Loucy (cell line): ENCODE measurements around the gene CYP4F3.

Source experiments
- H2AFZ ChIP-seq: fragments of 200-600 bp; sonication (generic); 2 replicates; pipeline ENCODE4 v1.6.0; 2016; ENCODE audit warnings: antibody characterized with exemption, mild to moderate bottlenecking, low read length, moderate library complexity
- H3F3A ChIP-seq: fragments of 200-600 bp; 2 replicates; pipeline ENCODE4 v1.6.0; 2016; ENCODE audit warnings: antibody characterized with exemption, low read depth, mild to moderate bottlenecking
- H3K27me3 ChIP-seq: fragments of 200-600 bp; sonication (generic); 2 replicates; pipeline ENCODE4 v1.6.1; 2014; ENCODE audit warnings: low read length, mild to moderate bottlenecking; ENCODE audit not compliant: insufficient read depth, poor library complexity, severe bottlenecking
- H3K36me3 ChIP-seq: fragments of 200-600 bp; sonication (generic); 2 replicates; pipeline ENCODE4 v1.6.1; 2016; ENCODE audit warnings: low read length; ENCODE audit not compliant: insufficient read depth
- H3K4me1 ChIP-seq: fragments of 200-600 bp; sonication (generic); 2 replicates; pipeline ENCODE4 v1.5.1; 2014; ENCODE audit warnings: low read length, mild to moderate bottlenecking; ENCODE audit not compliant: insufficient read depth, poor library complexity, severe bottlenecking
- H3K4me2 ChIP-seq: fragments of 200-600 bp; sonication (generic); 2 replicates; pipeline ENCODE4 v1.6.0; 2014; ENCODE audit warnings: antibody characterized with exemption, low read length, low read depth, mild to moderate bottlenecking; ENCODE audit not compliant: poor library complexity, severe bottlenecking
- H3K4me3 ChIP-seq: fragments of 200-600 bp; sonication (generic); 2 replicates; pipeline ENCODE4 v1.5.1; 2014; ENCODE audit warnings: low read length, mild to moderate bottlenecking, mixed read lengths; ENCODE audit not compliant: poor library complexity, severe bottlenecking
- H3K79me2 ChIP-seq: fragments of 200-600 bp; sonication (generic); 2 replicates; pipeline ENCODE4 v1.6.1; 2014; ENCODE audit warnings: low read length; ENCODE audit not compliant: insufficient read depth
- H3K9ac ChIP-seq: fragments of 200-600 bp; sonication (generic); 2 replicates; pipeline ENCODE4 v1.6.0; 2014; ENCODE audit warnings: mild to moderate bottlenecking, low read depth, low read length, moderate library complexity; ENCODE audit not compliant: poor library complexity, severe bottlenecking
- H3K9me2 ChIP-seq: fragments of 200-600 bp; sonication (generic); replicated peaks from 2 replicates; pipeline ENCODE4 v1.6.1; 2016; ENCODE audit warnings: low read depth, low read length, mixed read lengths
- H3K9me3 ChIP-seq: fragments of 200-600 bp; sonication (generic); 2 replicates; pipeline ENCODE4 v1.6.1; 2014; ENCODE audit warnings: mild to moderate bottlenecking, antibody characterized with exemption, low read length, low read depth; ENCODE audit not compliant: insufficient read depth
- H4K20me1 ChIP-seq: fragments of 200-600 bp; sonication (generic); 2 replicates; pipeline ENCODE4 v1.6.0; 2014; ENCODE audit warnings: antibody characterized with exemption, low read length, mild to moderate bottlenecking; ENCODE audit not compliant: insufficient read depth, poor library complexity, severe bottlenecking
- CTCF ChIP-seq: fragments of 200-600 bp; sonication (generic); conservative IDR thresholded peaks from 2 replicates; pipeline ENCODE4 v1.5.1; 2014; ENCODE audit warnings: mild to moderate bottlenecking, antibody characterized with exemption, low read length
- EZH2phosphoT487 ChIP-seq: fragments of 200-600 bp; IDR thresholded peaks from 2 replicates; pipeline ENCODE4 v1.6.1; 2018; ENCODE audit warnings: antibody characterized with exemption, mild to moderate bottlenecking, moderate library complexity, borderline replicate concordance

Gene CYP4F3

GRCh38 chr19:15683411-15683810 lies 42.7 kb downstream of the CYP4F3 start:
- H3K27me3 ChIP-seq = no peaks in the 10 kb centered on the region
- H4K20me1 ChIP-seq = no peaks in the 10 kb centered on the region
- H3K9me3 ChIP-seq = no peaks in the 10 kb centered on the region
- no peak overlapping the region for H3K4me2 ChIP-seq
- no peak overlapping the region for H2AFZ ChIP-seq
- no peaks in the 10 kb centered on the region for H3K4me1 ChIP-seq
- no peaks in the 10 kb centered on the region for H3F3A ChIP-seq
- no peaks in the 10 kb centered on the region for H3K36me3 ChIP-seq
- no peaks in the 10 kb centered on the region for H3K79me2 ChIP-seq
- no peak for TF ChIP-seq EZH2phosphoT487
- TF ChIP-seq CTCF = no peak
- H3K4me3 ChIP-seq = no peak overlapping the region
- no peak overlapping the region for H3K9ac ChIP-seq
- no peaks in the 10 kb centered on the region for H3K9me2 ChIP-seq

- Histone ChIP-seq H3K9me3 (no peaks in the 10 kb centered on the region), H3K9me2 (no peaks in the 10 kb centered on the region), H3K9ac (no peak overlapping the region), H2AFZ (no peak overlapping the region), H3K4me1 (no peaks in the 10 kb centered on the region), H3K4me3 (no peak overlapping the region), H3K27me3 (no peaks in the 10 kb centered on the region), H3K79me2 (no peaks in the 10 kb centered on the region), H3K36me3 (no peaks in the 10 kb centered on the region), H3K4me2 (no peak overlapping the region), H3F3A (no peaks in the 10 kb centered on the region), H4K20me1 (no peaks in the 10 kb centered on the region)
- no peak for TF ChIP-seq EZH2phosphoT487
- no peak for TF ChIP-seq CTCF
These were observed 44.1 kb downstream of the CYP4F3 start for GRCh38 chr19:15684828-15685227.

GRCh38 chr19:15696654-15697194 lies 56.0 kb downstream of the CYP4F3 start:
- Histone ChIP-seq H3K4me2 (no peak overlapping the region), H3K9me2 (no peaks in the 10 kb centered on the region), H4K20me1 (no peaks in the 10 kb centered on the region), H3K36me3 (no peaks in the 10 kb centered on the region), H3K27me3 (no peaks in the 10 kb centered on the region), H2AFZ (no peak overlapping the region), H3F3A (no peaks in the 10 kb centered on the region), H3K9me3 (no peaks in the 10 kb centered on the region), H3K9ac (no peak overlapping the region), H3K4me1 (no peaks in the 10 kb centered on the region), H3K4me3 (no peak overlapping the region), H3K79me2 (no peaks in the 10 kb centered on the region)
- TF ChIP-seq EZH2phosphoT487 (no peak), CTCF (no peak)
